Activated T-helper 2 cell treated with anti-CD3 and anti-CD28 coated beads, Interferon-gamma antibody, Interleukin-2, Interleukin-4, amounts not matched to agents 10 μg/mL and 5 μg/mL and 100 μg/mL, durations not matched to agents 14 hours and 24 hours and 36 hours (primary cell): Measurements from ENCODE around the gene DDX28. TPM values are rescaled to one million over a fixed set of nuclear protein-coding genes. Genes with fewer than 3 reads are reported as not detected.

Experiments
- DNase-seq: peaks from one replicate; pipeline ENCODE4 v3.0.0; 2021; ENCODE audit warnings: low spot score
- H3K27ac Mint-ChIP-seq: one replicate; pipeline ENCODE4 v1.8.0; 2021; ENCODE audit warnings: mixed read lengths
- H3K27me3 Mint-ChIP-seq: one replicate; pipeline ENCODE4 v1.8.0; 2021; ENCODE audit warnings: low read depth, mixed read lengths
- H3K36me3 Mint-ChIP-seq: one replicate; pipeline ENCODE4 v1.8.0; 2021; ENCODE audit warnings: low read depth, mixed read lengths
- H3K4me1 Mint-ChIP-seq: one replicate; pipeline ENCODE4 v1.8.0; 2021; ENCODE audit warnings: low read depth, mixed read lengths
- H3K4me3 Mint-ChIP-seq: one replicate; pipeline ENCODE4 v1.8.0; 2021; ENCODE audit warnings: low read depth, mild to moderate bottlenecking, moderate library complexity, mixed read lengths
- H3K9me3 Mint-ChIP-seq: one replicate; pipeline ENCODE4 v1.8.0; 2021; ENCODE audit warnings: mixed read lengths
- intact Hi-C: fragments of 100-400 bp; cut with micrococcal nuclease; formaldehyde crosslinking; loops from one replicate; pipeline ENCODE4 v1.15.1; 2023
- total RNA-seq: library from RNA; stranded (reverse); gene quantifications from 2 replicates; pipeline ENCODE4 v1.2.3, GENCODE V29; 2022

DDX28 gene
- total RNA-seq: 19.3 TPM in 2 replicates

GRCh38 chr16:68022728-68023537, at the start of gene DDX28, which contains the start of gene DUS2:
Gene DDX28 (minus strand): TSS chr16:68023232. CDS start chr16:68023202, 30 bp downstream.
Gene DUS2 (plus strand): TSS chr16:68023284. CDS start chr16:68038024, 14,740 bp downstream.
- DNase-seq: peak; percentile 93
- peak within 1 kb of the TSS; percentile 100 for H3K27ac Mint-ChIP-seq
- no peaks in the 10 kb centered on the region for H3K9me3 Mint-ChIP-seq
- H3K4me3 Mint-ChIP-seq: peak within 1 kb of the TSS; percentile 96
- H3K36me3 Mint-ChIP-seq: peaks cover 47% of the 10 kb centered on the region
- intact Hi-C loops: loop anchor here (2.0 to 5.0 kb wide), 3 partner anchors 24 to 86 kb away; partner anchors contain the start of genes DPEP2, DPEP3 and PSMB10
- peaks cover 17% of the 10 kb centered on the region for H3K4me1 Mint-ChIP-seq
- no peaks in the 10 kb centered on the region for H3K27me3 Mint-ChIP-seq

- peak overlapping the region; percentile 87 for H3K27ac Mint-ChIP-seq
- intact Hi-C loops: no loop called here
- H3K36me3 Mint-ChIP-seq: peaks cover 80% of the 10 kb centered on the region
- H3K4me3 Mint-ChIP-seq: no peak overlapping the region
- no peak for DNase-seq
- no peaks in the 10 kb centered on the region for H3K9me3 Mint-ChIP-seq
- no peaks in the 10 kb centered on the region for H3K27me3 Mint-ChIP-seq
- H3K4me1 Mint-ChIP-seq: peaks cover 76% of the 10 kb centered on the region
These were observed 49.1 kb upstream of the DDX28 start for GRCh38 chr16:68072038-68072695.

- H3K4me3 Mint-ChIP-seq: no peak overlapping the region
- no peaks in the 10 kb centered on the region for H3K27me3 Mint-ChIP-seq
- H3K27ac Mint-ChIP-seq: peak overlapping the region; percentile 87
- no peak for DNase-seq
- H3K36me3 Mint-ChIP-seq: peaks cover 80% of the 10 kb centered on the region
- intact Hi-C loops: no loop called here
- H3K4me1 Mint-ChIP-seq: peaks cover 74% of the 10 kb centered on the region
- H3K9me3 Mint-ChIP-seq: no peaks in the 10 kb centered on the region
These were observed 48.5 kb upstream of the DDX28 start for GRCh38 chr16:68071518-68071901.

GRCh38 chr16:68070806-68071517, 47.9 kb upstream of the DDX28 start:
- Mint-ChIP-seq H3K27me3 (no peaks in the 10 kb centered on the region), H3K4me3 (peak overlapping the region; percentile 26), H3K27ac (peak overlapping the region; percentile 87), H3K36me3 (peaks cover 78% of the 10 kb centered on the region), H3K4me1 (peaks cover 73% of the 10 kb centered on the region), H3K9me3 (no peaks in the 10 kb centered on the region)
- no peak for DNase-seq
- intact Hi-C loops: no loop called here

- no peaks in the 10 kb centered on the region for H3K9me3 Mint-ChIP-seq
These were observed 47.3 kb upstream of the DDX28 start for GRCh38 chr16:68070249-68070730.

GRCh38 chr16:68069511-68070248, 46.6 kb upstream of the DDX28 start:
- peak; percentile 59 for DNase-seq
- intact Hi-C loops: no loop called here
- H3K9me3 Mint-ChIP-seq: no peaks in the 10 kb centered on the region
- peak overlapping the region; percentile 87 for H3K27ac Mint-ChIP-seq
- no peaks in the 10 kb centered on the region for H3K27me3 Mint-ChIP-seq
- H3K36me3 Mint-ChIP-seq: peaks cover 71% of the 10 kb centered on the region
- no peak overlapping the region for H3K4me3 Mint-ChIP-seq
- H3K4me1 Mint-ChIP-seq: peaks cover 73% of the 10 kb centered on the region

More at GRCh38 chr16:68070249-68070730, 47.3 kb upstream of the DDX28 start:
- H3K36me3 Mint-ChIP-seq: peaks cover 76% of the 10 kb centered on the region
- peak overlapping the region; percentile 87 for H3K27ac Mint-ChIP-seq
- no peak overlapping the region for H3K4me3 Mint-ChIP-seq
- intact Hi-C loops: no loop called here
- no peaks in the 10 kb centered on the region for H3K27me3 Mint-ChIP-seq
- H3K4me1 Mint-ChIP-seq: peaks cover 73% of the 10 kb centered on the region
- no peak for DNase-seq

GRCh38 chr16:68068926-68069325, 45.9 kb upstream of the DDX28 start:
- no peak overlapping the region for H3K4me3 Mint-ChIP-seq
- peaks cover 71% of the 10 kb centered on the region for H3K4me1 Mint-ChIP-seq
- no peak overlapping the region for H3K27ac Mint-ChIP-seq
- H3K9me3 Mint-ChIP-seq: no peaks in the 10 kb centered on the region
- no peak for DNase-seq
- intact Hi-C loops: no loop called here
- peaks cover 70% of the 10 kb centered on the region for H3K36me3 Mint-ChIP-seq
- no peaks in the 10 kb centered on the region for H3K27me3 Mint-ChIP-seq

GRCh38 chr16:68066763-68067162, 43.7 kb upstream of the DDX28 start:
- Mint-ChIP-seq H3K4me1 (peaks cover 71% of the 10 kb centered on the region), H3K27me3 (no peaks in the 10 kb centered on the region), H3K36me3 (peaks cover 66% of the 10 kb centered on the region), H3K9me3 (no peaks in the 10 kb centered on the region), H3K27ac (peak overlapping the region; percentile 27), H3K4me3 (no peak overlapping the region)
- intact Hi-C loops: no loop called here
- DNase-seq: no peak

GRCh38 chr16:68065716-68066305, 42.8 kb upstream of the DDX28 start:
- Mint-ChIP-seq H3K27me3 (no peaks in the 10 kb centered on the region), H3K4me3 (no peak overlapping the region), H3K27ac (peak overlapping the region; percentile 28), H3K4me1 (peaks cover 71% of the 10 kb centered on the region), H3K9me3 (no peaks in the 10 kb centered on the region), H3K36me3 (peaks cover 66% of the 10 kb centered on the region)
- intact Hi-C loops: loop anchor here (2.0 kb wide), 1 partner anchor 13 kb away; no protein-coding TSS in a partner anchor
- DNase-seq: no peak

- Mint-ChIP-seq H3K27me3 (no peaks in the 10 kb centered on the region), H3K9me3 (no peaks in the 10 kb centered on the region), H3K4me1 (peaks cover 66% of the 10 kb centered on the region), H3K4me3 (no peak overlapping the region), H3K27ac (peak overlapping the region; percentile 79), H3K36me3 (peaks cover 61% of the 10 kb centered on the region)
- intact Hi-C loops: loop anchor here (1.0 to 2.0 kb wide), 2 partner anchors 14 to 72 kb away; no protein-coding TSS in a partner anchor
- DNase-seq: peak; percentile 72
These were observed 41.8 kb upstream of the DDX28 start for GRCh38 chr16:68064791-68065365.

GRCh38 chr16:68062910-68063393, 39.9 kb upstream of the DDX28 start:
- Mint-ChIP-seq H3K4me1 (peaks cover 70% of the 10 kb centered on the region), H3K36me3 (peaks cover 71% of the 10 kb centered on the region), H3K27ac (peak overlapping the region; percentile 77), H3K27me3 (no peaks in the 10 kb centered on the region), H3K4me3 (peak overlapping the region; percentile 6), H3K9me3 (no peaks in the 10 kb centered on the region)
- DNase-seq: no peak
- intact Hi-C loops: no loop called here
